HepG2 (cell line): ENCODE results near the gene MBLAC1. TPM values are rescaled to one million over a fixed set of nuclear protein-coding genes. Genes with fewer than 3 reads are reported as not detected.
A peak's percentile ranks its signal among the peaks of the same experiment; 100 is the strongest.

Source experiments
- AGO1 ChIP-seq: fragments of 200-400 bp; formaldehyde crosslinking; IDR thresholded peaks from 2 replicates; pipeline ENCODE4 v1.6.1; 2017; ENCODE audit warnings: mild to moderate bottlenecking, low read depth, low read length, moderate library complexity; ENCODE audit not compliant: poor library complexity, severe bottlenecking
- ATF2 ChIP-seq: sonication (generic); formaldehyde crosslinking; IDR thresholded peaks from 2 replicates; pipeline ENCODE4 v1.4.0; 2020; ENCODE audit warnings: missing genetic modification reagents
- CREM ChIP-seq, 2 experiments: sonication (generic) in 1 of 2; formaldehyde crosslinking in 1 of 2; IDR thresholded peaks; 2 replicates each; pipeline versions ENCODE4 v1.4.0 to v1.6.1; 2016 to 2020; ENCODE audit warnings: antibody characterized with exemption in 1 of 2, mild to moderate bottlenecking in 1 of 2, missing genetic modification reagents in 1 of 2
- DNMT3B ChIP-seq: conservative IDR thresholded peaks from 2 replicates; pipeline ENCODE4 v1.6.1; 2016; ENCODE audit warnings: missing biosample characterization, control low read depth
- EED ChIP-seq: sonication (generic); formaldehyde crosslinking; IDR thresholded peaks from 2 replicates; pipeline ENCODE4 v1.5.0; 2020; ENCODE audit warnings: mild to moderate bottlenecking, missing genetic modification reagents
- FOSL2 ChIP-seq: sonication (generic); formaldehyde crosslinking; IDR thresholded peaks from 2 replicates; pipeline ENCODE4 v1.4.0; 2020; ENCODE audit warnings: missing genetic modification reagents
- MEIS1 ChIP-seq: sonication (generic); formaldehyde crosslinking; IDR thresholded peaks from 2 replicates; pipeline ENCODE4 v1.9.0; 2021; ENCODE audit warnings: mild to moderate bottlenecking, missing genetic modification reagents, moderate library complexity, borderline replicate concordance
- PRDM4 ChIP-seq: sonication (generic); formaldehyde crosslinking; IDR thresholded peaks from 2 replicates; pipeline ENCODE4 v1.9.0; 2021; ENCODE audit warnings: missing genetic modification reagents, borderline replicate concordance
- RARG ChIP-seq: sonication (generic); formaldehyde crosslinking; IDR thresholded peaks from 2 replicates; pipeline ENCODE4 v1.4.0; 2020; ENCODE audit warnings: low read depth, mild to moderate bottlenecking, missing genetic modification reagents
- THAP8 ChIP-seq: sonication (generic); formaldehyde crosslinking; IDR thresholded peaks from 2 replicates; pipeline ENCODE4 v1.5.1; 2020; ENCODE audit warnings: missing genetic modification reagents, mild to moderate bottlenecking, borderline replicate concordance
- ZNF484 ChIP-seq: sonication (generic); formaldehyde crosslinking; IDR thresholded peaks from 2 replicates; pipeline ENCODE4 v1.5.1; 2020; ENCODE audit warnings: mild to moderate bottlenecking, low read depth, missing genetic modification reagents, borderline replicate concordance
- ZNF615 ChIP-seq: sonication (generic); formaldehyde crosslinking; IDR thresholded peaks from 2 replicates; pipeline ENCODE4 v1.5.0; 2020; ENCODE audit warnings: mild to moderate bottlenecking, missing genetic modification reagents, borderline replicate concordance
- polyA plus RNA-seq, 8 experiments: library from polyadenylated mRNA; depleted of rRNA in 3 of 8; stranded (reverse) in 7 of 8; unstranded in 1 of 8; fragments of >200 nt; fragmentation: Illumina TruSeq in 4 of 8; extraction: Trizol in 4 of 8; gene quantifications; 2 replicates each; pipeline versions ENCODE4 v1.2.1 to v1.2.3, GENCODE V29; 2011 to 2016; ENCODE audit warnings: low read depth in 4 of 8, missing spikeins in 1 of 8, mixed read lengths in 1 of 8; ENCODE audit not compliant: insufficient read depth in 1 of 8
- total RNA-seq, 5 experiments: library from RNA; depleted of rRNA; stranded (reverse); fragments of >200 nt; fragmentation: Illumina TruSeq; extraction: Trizol; gene quantifications; 2 replicates each; pipeline ENCODE4 v1.2.3, GENCODE V29; 2016; ENCODE audit warnings: low read depth in 1 of 5
- TF ChIP-seq, protein P1 (sequence below): IDR thresholded peaks from 2 replicates; pipeline ENCODE4 v1.6.1; 2016; ENCODE audit warnings: control low read depth
- TF ChIP-seq, protein P2 (sequence below): sonication (generic); formaldehyde crosslinking; IDR thresholded peaks from 2 replicates; pipeline ENCODE4 v1.9.0; 2021; ENCODE audit warnings: mild to moderate bottlenecking, missing genetic modification reagents

MBLAC1 gene
- total and polyA plus RNA-seq, 2 of the 13 experiments (the other 11 are each of a cell fraction or from before 2014, with no cell fraction given): 0.79 to 2.1 TPM

GRCh38 chr7:100088621-100089457, 37.9 kb upstream of the MBLAC1 start, which contains the start of gene COPS6 (continued):
- TF ChIP-seq DNMT3B (CRISPR knock-in tag): no peak; the same call in 1 of the 2 replicates
- peak; percentile 76 for TF ChIP-seq EED (CRISPR knock-in tag)
- TF ChIP-seq THAP8: peak; percentile 80; the same call in 1 of the 2 replicates
- peak; percentile 42 for TF ChIP-seq AGO1
- 0 out of 2 replicates have a peak, but pooled peaks have one; percentile 76 for TF ChIP-seq RARG (CRISPR knock-in tag)
- TF ChIP-seq ZNF615 (CRISPR knock-in tag): peak; percentile 86
- TF ChIP-seq CREM (IDR thresholded peaks at IDR 0.05): no peak
- TF ChIP-seq CREM (CRISPR knock-in tag; IDR thresholded peaks at IDR 0.05): no peak
- no peak for TF ChIP-seq FOSL2
- TF ChIP-seq, protein P1, sequence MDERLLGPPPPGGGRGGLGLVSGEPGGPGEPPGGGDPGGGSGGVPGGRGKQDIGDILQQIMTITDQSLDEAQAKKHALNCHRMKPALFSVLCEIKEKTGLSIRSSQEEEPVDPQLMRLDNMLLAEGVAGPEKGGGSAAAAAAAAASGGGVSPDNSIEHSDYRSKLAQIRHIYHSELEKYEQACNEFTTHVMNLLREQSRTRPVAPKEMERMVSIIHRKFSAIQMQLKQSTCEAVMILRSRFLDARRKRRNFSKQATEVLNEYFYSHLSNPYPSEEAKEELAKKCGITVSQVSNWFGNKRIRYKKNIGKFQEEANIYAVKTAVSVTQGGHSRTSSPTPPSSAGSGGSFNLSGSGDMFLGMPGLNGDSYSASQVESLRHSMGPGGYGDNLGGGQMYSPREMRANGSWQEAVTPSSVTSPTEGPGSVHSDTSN (CRISPR knock-in tag): no peak
- TF ChIP-seq ATF2: peak; percentile 53; the same call in 1 of the 2 replicates
- no peak for TF ChIP-seq PRDM4
- TF ChIP-seq ZNF484 (CRISPR knock-in tag): peak; percentile 68; the same call in 1 of the 2 replicates
- TF ChIP-seq MEIS1: peak; percentile 89
- TF ChIP-seq, protein P2, sequence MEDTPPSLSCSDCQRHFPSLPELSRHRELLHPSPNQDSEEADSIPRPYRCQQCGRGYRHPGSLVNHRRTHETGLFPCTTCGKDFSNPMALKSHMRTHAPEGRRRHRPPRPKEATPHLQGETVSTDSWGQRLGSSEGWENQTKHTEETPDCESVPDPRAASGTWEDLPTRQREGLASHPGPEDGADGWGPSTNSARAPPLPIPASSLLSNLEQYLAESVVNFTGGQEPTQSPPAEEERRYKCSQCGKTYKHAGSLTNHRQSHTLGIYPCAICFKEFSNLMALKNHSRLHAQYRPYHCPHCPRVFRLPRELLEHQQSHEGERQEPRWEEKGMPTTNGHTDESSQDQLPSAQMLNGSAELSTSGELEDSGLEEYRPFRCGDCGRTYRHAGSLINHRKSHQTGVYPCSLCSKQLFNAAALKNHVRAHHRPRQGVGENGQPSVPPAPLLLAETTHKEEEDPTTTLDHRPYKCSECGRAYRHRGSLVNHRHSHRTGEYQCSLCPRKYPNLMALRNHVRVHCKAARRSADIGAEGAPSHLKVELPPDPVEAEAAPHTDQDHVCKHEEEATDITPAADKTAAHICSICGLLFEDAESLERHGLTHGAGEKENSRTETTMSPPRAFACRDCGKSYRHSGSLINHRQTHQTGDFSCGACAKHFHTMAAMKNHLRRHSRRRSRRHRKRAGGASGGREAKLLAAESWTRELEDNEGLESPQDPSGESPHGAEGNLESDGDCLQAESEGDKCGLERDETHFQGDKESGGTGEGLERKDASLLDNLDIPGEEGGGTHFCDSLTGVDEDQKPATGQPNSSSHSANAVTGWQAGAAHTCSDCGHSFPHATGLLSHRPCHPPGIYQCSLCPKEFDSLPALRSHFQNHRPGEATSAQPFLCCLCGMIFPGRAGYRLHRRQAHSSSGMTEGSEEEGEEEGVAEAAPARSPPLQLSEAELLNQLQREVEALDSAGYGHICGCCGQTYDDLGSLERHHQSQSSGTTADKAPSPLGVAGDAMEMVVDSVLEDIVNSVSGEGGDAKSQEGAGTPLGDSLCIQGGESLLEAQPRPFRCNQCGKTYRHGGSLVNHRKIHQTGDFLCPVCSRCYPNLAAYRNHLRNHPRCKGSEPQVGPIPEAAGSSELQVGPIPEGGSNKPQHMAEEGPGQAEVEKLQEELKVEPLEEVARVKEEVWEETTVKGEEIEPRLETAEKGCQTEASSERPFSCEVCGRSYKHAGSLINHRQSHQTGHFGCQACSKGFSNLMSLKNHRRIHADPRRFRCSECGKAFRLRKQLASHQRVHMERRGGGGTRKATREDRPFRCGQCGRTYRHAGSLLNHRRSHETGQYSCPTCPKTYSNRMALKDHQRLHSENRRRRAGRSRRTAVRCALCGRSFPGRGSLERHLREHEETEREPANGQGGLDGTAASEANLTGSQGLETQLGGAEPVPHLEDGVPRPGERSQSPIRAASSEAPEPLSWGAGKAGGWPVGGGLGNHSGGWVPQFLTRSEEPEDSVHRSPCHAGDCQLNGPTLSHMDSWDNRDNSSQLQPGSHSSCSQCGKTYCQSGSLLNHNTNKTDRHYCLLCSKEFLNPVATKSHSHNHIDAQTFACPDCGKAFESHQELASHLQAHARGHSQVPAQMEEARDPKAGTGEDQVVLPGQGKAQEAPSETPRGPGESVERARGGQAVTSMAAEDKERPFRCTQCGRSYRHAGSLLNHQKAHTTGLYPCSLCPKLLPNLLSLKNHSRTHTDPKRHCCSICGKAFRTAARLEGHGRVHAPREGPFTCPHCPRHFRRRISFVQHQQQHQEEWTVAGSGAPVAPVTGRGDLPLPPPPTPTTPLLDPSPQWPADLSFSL (CRISPR knock-in tag): no peak
